ENCODE data around the gene CNTRL. TPM values are rescaled to one million over a fixed set of nuclear protein-coding genes. Genes with fewer than 3 reads are reported as not detected.

CNTRL gene
- total and polyA plus RNA-seq, 2 of the 8 experiments (the other 6 are each of a cell fraction or from before 2014, with no cell fraction given) = 5.1 to 13.9 TPM

GRCh38 chr9:121204611-121205010 is 129.9 kb downstream of the CNTRL start:
- H4K91ac ChIP-seq (replicated peaks; ENCODE audit: insufficient read length, low read length) = no peak overlapping the region
- H2BK120ac ChIP-seq (replicated peaks; ENCODE audit: low read depth, low read length) = no peak overlapping the region
- H2AK5ac ChIP-seq (ENCODE audit: low read depth, low read length) = no peak overlapping the region
- H2BK15ac ChIP-seq (ENCODE audit: low read length) = no peak overlapping the region
- no peak overlapping the region for H3K4me2 ChIP-seq (ENCODE audit: insufficient read depth in 1 of 2, low read depth in 2 of 2, low read length in 2 of 2)
- no peak overlapping the region for H3K4me3 ChIP-seq (ENCODE audit: extremely low read depth in 1 of 4, insufficient read depth in 2 of 4, low read depth in 3 of 4, low read length in 4 of 4)
- DNase-seq (ENCODE audit: low read depth in 1 of 2, low spot score in 2 of 2) (no peak), FAIRE-seq (no peak)
- no peak overlapping the region for H3K18ac ChIP-seq (ENCODE audit: extremely low read depth, low read length)
- H3K9ac ChIP-seq (replicated peaks in 1 of 4; ENCODE audit: extremely low read depth in 1 of 4, low read depth in 3 of 4, low read length in 3 of 4) = no peak overlapping the region
- H2AFZ ChIP-seq (ENCODE audit: low read length) = no peak overlapping the region
- peaks cover 3% of the 10 kb centered on the region in 2 experiments for H4K20me1 ChIP-seq (replicated peaks in 1 of 2; ENCODE audit: control insufficient read depth in 1 of 2, insufficient read depth in 2 of 2, low read length in 2 of 2)
- H3K23me2 ChIP-seq (ENCODE audit: low read depth, low read length) = peaks cover 10% of the 10 kb centered on the region
- POLR2A ChIA-PET (ENCODE audit: partially characterized antibody) = interaction anchor here (1.0 kb wide), 1 partner anchor 17 kb away, joined by 5 read pairs; no protein-coding TSS in a partner anchor
- H3K9me3 ChIP-seq (ENCODE audit: insufficient read depth in 2 of 2, low read depth in 1 of 2, low read length in 1 of 2) = no peaks in the 10 kb centered on the region
- H3K27ac ChIP-seq (ENCODE audit: low read depth, low read length) = no peak overlapping the region
- H2BK20ac ChIP-seq (ENCODE audit: low read length) = no peak overlapping the region
- no peaks in the 10 kb centered on the region for H3K36me3 ChIP-seq (ENCODE audit: control insufficient read depth in 2 of 4, insufficient read depth in 4 of 4, low read length in 3 of 4)
- no peak overlapping the region for H4K8ac ChIP-seq (ENCODE audit: extremely low read depth, insufficient read depth, low read length)
- H3K56ac ChIP-seq (replicated peaks; ENCODE audit: insufficient read length, low read depth, low read length) = no peak overlapping the region
- H3K27me3 ChIP-seq (replicated peaks in 1 of 4; ENCODE audit: control insufficient read depth in 3 of 4, extremely low read depth in 1 of 4, insufficient read depth in 3 of 4, low read length in 3 of 4) = peaks cover 0 to 3% (median 0%) of the 10 kb centered on the region in 4 experiments; a peak in 3 of 7 replicates
- H3K4ac ChIP-seq (replicated peaks; ENCODE audit: insufficient read length, low read depth, low read length) = no peak overlapping the region
- CTCF ChIA-PET (ENCODE audit: partially characterized antibody) = interaction anchor here (1.0 to 1.5 kb wide), 6 partner anchors 9 to 82 kb away, joined by 3 to 9 read pairs (median 3); no protein-coding TSS in a partner anchor
- no peak overlapping the region for H2BK12ac ChIP-seq (ENCODE audit: low read depth, low read length)
- no peak overlapping the region for H3K14ac ChIP-seq (ENCODE audit: insufficient read length)
- H3K23ac ChIP-seq (ENCODE audit: insufficient read length) = no peak overlapping the region
- H2BK5ac ChIP-seq (ENCODE audit: low read depth, low read length) = no peak overlapping the region
- peaks cover 2 to 8% (median 7%) of the 10 kb centered on the region in 4 experiments; a peak in 6 of 7 replicates for H3K4me1 ChIP-seq (replicated peaks in 1 of 4; ENCODE audit: control insufficient read depth in 3 of 4, insufficient read depth in 4 of 4, low read length in 3 of 4)
- peaks cover 5% of the 10 kb centered on the region; the same call in 1 of the 2 replicates for H3K79me1 ChIP-seq (ENCODE audit: low read depth, low read length)
- H3K79me2 ChIP-seq (ENCODE audit: control insufficient read depth in 1 of 2, insufficient read depth in 2 of 2, low read length in 2 of 2) = peaks cover 9 to 14% of the 10 kb centered on the region in 2 experiments; a peak in 3 of 4 replicates
- no peak overlapping the region for H4K5ac ChIP-seq (ENCODE audit: insufficient read length, low read depth, low read length)
